Measurements from ENCODE around the gene GNAS. TPM values are rescaled to one million over a fixed set of nuclear protein-coding genes. Genes with fewer than 3 reads are reported as not detected.
"Not testable (repeated sequence)": the region's sequence is repeated elsewhere in the genome, so short reads cannot be mapped to it uniquely, and the experiment has no call there.

Gene GNAS
- total RNA-seq, result 261 and 375 TPM in 2 replicates

GRCh38 chr20:58852543-58853271 lies at the start of gene GNAS:
TSS of gene GNAS (plus strand) at chr20:58852716.
- DNase-seq (ENCODE audit: low read depth in 2 of 2), result peak; percentile 61 to 75

- DNase-seq (ENCODE audit: low read depth in 2 of 2), result no peak
Measured at GRCh38 chr20:58803533-58803932, 49.0 kb upstream of the GNAS start.

GRCh38 chr20:58807801-58808200 lies 44.7 kb upstream of the GNAS start:
- no peak for DNase-seq (ENCODE audit: low read depth in 2 of 2)

GRCh38 chr20:58808271-58809046 lies 44.1 kb upstream of the GNAS start:
- DNase-seq (ENCODE audit: low read depth in 2 of 2), result no peak

DNA sequence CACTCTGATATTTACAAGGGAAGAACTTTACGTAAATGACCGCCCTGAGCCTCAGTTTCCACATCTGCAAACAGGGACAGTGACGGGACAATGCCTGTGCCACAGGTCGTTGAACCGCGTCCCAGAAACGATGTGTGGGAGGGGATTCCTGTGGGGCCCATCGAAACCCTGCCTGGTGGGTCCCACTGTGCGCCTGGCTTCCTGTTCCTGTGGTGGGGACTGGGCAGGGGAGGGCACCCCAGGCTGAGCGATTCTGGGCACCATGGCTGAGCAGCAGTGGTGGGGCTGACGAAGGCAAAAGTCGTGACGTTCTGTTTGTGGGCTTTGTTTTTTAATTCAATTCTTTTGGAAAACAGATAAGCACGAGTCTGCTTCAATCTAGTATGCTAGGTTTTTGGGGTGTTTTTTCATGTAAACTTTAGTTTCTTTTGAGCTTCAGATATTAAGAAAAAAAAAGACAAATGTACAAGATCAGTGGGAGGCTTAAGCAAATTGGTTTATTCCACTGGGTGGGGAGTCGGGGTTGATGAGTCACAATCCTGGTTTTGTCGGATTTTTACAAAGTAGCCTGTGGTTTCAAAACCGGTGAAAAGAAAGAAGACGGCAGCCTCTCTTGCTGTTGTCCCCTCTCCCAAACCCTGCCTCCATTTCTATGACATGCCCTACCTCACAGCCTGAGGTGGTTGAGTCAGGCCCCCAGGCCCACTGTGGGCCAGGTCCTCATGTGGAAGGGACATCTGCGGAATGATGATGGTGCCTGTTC lies 42.2 kb upstream of the GNAS start:
- no peak for DNase-seq (ENCODE audit: low read depth in 2 of 2)

DNA sequence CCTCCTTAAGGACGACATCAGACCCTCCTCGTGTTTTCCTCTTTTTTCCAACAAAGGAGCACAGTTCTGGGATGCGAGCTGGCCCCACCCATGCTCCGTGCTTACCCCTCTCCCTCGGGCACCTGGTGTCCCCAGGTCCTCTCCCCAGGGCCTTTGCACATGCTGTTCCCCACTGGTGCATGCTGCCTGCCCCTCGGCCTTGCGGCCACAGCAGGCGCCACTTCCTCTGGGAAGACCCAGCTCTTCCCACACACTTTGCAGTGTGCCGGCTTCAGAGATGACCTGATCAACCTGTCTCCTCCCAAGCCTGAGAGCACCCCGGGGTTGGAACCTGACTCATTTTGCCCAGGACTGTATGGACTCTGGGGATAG lies 41.7 kb upstream of the GNAS start:
- DNase-seq (ENCODE audit: low read depth in 2 of 2), result no peak

DNA sequence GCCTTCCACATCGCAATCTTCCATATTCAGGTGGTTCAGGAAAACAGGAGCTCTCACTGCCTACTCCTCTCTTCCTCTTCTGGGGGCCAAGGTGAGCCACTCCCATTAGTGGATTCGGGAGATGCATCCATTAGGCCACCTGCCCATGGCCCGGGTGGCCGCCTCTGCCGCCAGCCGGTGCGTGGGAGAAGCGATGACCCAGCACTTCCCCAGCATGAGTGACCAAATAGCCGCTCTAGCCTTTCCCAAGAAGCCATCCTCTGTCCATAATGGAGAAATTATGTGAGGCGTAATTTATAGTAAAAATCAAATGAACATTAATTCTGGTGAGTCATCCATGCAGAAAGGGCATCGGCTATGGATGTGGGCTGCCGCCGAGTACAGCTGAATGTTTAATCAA lies 41.2 kb upstream of the GNAS start:
- no peak for DNase-seq (ENCODE audit: low read depth in 2 of 2)

- DNase-seq (ENCODE audit: low read depth in 2 of 2), result no peak
Measured at GRCh38 chr20:58813369-58813768, 39.1 kb upstream of the GNAS start.

DNA sequence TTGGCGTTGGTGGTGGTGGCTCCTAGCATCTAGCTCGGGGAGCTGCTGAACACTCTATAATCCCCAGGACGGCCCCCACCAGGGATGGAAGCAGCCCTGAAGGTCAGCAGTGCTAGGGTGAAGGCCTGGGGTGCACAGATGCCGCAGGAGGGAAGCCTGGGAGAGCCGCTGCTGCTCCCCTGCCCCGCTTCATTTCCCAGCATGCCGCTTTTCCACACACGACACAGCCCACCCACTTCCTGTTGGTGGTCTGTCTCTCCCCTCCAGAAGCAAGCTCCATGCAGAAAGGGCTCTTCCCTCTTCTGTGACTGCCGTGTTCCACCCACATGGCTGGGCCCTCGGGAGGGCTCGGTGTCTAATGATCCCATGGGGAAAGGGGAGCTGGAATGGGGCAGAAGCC lies 37.1 kb upstream of the GNAS start:
- DNase-seq (ENCODE audit: low read depth in 2 of 2), result no peak

DNA sequence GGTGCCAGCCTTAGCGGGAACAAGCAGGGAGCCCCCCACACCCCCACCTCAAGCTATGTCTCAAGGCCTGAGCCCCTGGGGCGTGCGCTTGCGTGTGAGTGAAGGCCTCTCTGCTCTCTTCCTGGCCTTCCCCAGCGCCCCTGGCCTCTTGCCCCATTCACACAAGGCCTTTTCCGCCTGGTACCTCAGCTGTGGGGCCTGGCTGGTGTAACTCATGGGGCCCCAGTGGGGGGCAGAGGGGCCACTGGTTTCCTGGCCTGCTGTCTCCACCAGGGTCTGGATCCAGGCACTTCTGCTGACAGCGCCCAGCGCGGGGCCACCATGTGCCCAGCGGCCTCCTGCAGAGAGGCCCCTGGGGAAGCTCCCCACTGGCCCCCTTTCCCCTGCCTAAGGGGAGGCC lies 36.5 kb upstream of the GNAS start:
- DNase-seq (ENCODE audit: low read depth in 2 of 2), result no peak

DNA sequence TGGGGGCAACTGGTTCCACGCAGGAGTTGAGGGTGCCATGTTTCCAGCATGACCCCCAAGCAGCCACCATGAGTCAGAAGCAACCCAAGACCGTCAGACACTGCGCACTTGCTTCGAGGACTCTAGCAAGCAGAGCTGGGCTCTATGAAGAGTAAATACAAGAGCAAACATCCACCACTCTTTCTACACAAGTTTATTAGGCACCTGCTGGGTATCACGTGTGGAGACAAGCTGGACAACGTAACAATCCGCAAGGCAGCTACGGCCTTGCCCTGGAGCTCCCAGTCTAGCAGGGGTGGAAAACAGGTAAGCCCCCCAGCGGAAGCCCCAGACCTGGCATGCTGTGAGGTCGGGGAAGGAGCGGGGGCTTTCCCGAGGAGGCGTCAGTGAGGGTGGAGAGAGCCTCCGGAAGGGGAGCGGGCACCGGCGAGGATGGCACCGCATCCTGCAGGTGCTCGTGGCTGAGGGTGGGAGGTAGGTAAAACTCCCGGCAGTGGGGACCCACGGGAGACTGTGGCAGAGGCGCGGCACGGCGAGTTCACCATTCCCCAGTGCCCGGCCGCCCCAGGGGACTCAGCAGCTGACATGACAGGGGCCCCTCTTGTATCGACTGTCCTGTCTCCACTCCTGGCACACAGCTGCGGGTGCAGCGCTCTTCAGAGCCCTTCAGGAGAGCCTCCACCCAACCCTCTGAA lies 35.4 kb upstream of the GNAS start:
- no peak for DNase-seq (ENCODE audit: low read depth in 2 of 2)

DNA sequence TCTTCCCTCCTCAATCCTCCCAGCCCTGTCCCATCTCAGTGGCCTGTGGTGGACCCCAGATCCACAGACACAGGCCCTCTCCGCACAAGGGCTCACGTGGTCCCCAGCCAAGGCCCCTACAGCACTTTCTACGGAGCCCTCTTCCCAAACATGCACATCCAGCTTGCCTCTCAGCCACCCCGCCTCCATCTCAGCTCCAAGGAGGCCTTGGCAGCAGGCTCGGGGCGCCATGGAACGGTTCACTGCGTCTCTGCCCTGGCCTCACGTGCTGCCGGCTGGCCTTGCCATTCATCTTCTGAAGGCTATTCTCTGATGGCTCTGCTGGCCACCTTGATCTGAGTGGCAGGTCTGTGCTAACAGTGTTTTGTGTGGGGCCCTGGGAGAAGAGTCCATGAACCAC lies 34.8 kb upstream of the GNAS start:
- DNase-seq (ENCODE audit: low read depth in 2 of 2), result no peak

GRCh38 chr20:58818586-58819285 lies 33.8 kb upstream of the GNAS start:
- DNase-seq (ENCODE audit: low read depth in 2 of 2), result no peak

DNA sequence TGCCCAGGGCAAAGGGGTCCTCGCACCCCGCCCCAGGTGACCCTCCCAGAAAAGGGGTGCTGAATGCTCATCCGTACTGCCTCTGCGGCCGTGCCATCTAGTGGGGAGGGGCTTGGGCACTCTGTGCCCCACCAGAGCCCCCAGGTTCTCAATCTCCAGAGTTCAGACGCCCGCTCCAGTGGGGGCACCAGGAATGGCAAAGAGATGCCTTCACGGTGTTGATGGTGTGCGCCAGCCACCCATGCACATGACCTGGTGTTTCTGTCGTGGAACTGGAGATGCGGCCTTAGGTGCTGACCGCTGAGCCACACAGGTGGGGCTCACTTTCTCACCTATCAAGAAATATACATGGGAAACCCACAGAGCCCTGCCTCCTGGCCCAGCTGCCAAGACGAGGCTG lies 32.6 kb upstream of the GNAS start:
- DNase-seq (ENCODE audit: low read depth in 2 of 2), result no peak

DNA sequence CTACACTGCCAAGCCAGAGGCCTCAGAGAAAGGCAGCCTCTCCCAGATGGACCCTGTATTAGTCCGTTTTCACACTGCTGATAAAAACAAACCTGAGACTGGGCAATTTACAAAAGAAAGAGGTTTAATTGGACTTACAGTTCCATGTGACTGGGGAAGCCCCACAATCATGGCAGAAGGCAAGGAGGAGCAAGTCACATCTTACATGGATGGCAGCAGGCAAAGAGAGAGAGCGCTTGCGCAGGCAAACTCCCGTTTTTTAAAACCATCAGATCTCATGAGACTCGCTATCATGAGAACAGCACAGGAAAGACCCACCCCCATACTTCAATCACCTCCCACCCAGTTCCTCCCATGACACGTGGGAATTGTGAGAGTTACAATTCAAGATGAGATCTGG lies 32.0 kb upstream of the GNAS start:
- not testable (repeated sequence) for DNase-seq (ENCODE audit: low read depth in 2 of 2)

GRCh38 chr20:58822149-58822548 lies 30.4 kb upstream of the GNAS start:
- DNase-seq (ENCODE audit: low read depth in 2 of 2), result no peak

DNA sequence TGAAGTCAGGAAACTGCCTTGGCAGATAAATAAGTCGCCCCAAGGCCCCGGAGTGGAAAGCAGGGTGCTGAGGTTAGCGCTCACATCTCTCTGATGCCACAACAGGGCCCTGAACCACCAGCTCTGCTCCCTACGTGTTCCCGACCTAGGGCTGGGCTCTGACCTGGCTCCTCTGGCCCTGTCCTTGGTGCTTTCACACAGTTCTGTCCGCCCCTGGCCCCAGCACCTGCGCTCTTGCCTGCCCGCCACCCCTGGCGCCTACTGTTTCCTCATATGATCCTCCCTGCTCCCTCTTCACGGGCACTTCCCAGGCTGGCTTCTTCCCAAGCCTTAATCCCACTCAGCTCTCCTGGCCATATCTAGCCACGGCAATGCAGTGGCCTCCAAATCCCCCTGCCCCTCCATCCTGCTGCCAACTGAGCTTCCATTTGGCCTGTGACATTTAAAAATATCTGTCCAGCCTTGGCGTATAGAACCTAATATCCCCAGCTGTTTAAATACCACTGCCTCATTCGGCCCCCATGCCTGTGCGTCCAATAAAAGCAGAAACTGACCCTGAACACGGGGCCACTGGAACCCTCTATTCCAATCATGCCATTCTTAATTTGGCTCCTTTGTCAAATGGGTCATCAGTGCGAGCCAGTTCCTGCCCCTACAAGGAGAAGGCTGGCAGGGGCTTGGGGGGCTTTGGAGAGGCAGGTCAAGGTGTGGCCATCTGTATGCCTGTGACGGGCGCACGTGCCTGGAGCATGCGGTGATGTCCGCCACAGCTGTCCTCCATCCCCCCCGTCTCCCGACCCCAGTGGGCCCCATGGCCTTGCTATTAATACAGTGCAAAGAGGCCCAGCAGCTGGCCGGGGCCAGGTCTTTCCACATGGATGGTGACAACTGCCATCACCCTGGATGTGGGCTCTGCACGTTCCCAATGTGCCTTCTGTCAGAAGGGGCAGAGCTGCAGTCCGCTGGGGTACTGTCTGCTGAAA lies 29.5 kb upstream of the GNAS start:
- no peak for DNase-seq (ENCODE audit: low read depth in 2 of 2)

- DNase-seq (ENCODE audit: low read depth in 2 of 2), result no peak
Measured at GRCh38 chr20:58824843-58825242, 27.7 kb upstream of the GNAS start.

- DNase-seq (ENCODE audit: low read depth in 2 of 2), result no peak
Measured at GRCh38 chr20:58825450-58825849, 27.1 kb upstream of the GNAS start.

- DNase-seq (ENCODE audit: low read depth in 2 of 2), result no peak
Measured at GRCh38 chr20:58826271-58826670, 26.2 kb upstream of the GNAS start.

All from lung microvascular endothelial cell (primary cell).